GM18868 (cell line): ENCODE measurements around the gene SRP72.
A peak's percentile ranks its signal among the peaks of the same experiment; 100 is the strongest.
"Not testable (repeated sequence)": the region's sequence is repeated elsewhere in the genome, so short reads cannot be mapped to it uniquely, and the experiment has no call there.

Experiments
- ATAC-seq: cut with Tn5 transposase; IDR thresholded peaks from one replicate; pipeline ENCODE4 v1.9.1; 2021; ENCODE audit warnings: mild to moderate bottlenecking, moderate library complexity; ENCODE audit not compliant: unreplicated experiment

The SRP72 gene

GRCh38 chr4:56465599-56466295, 1.7 kb upstream of the SRP72 start:
- ATAC-seq, result no peak

- ATAC-seq, result not testable (repeated sequence)
These were observed 1.1 kb upstream of the SRP72 start for GRCh38 chr4:56466296-56466761.

- no peak for ATAC-seq
These were observed 520 bp upstream of the SRP72 start for GRCh38 chr4:56466910-56467283.

GRCh38 chr4:56468097-56468422, 643 bp downstream of the SRP72 start:
- ATAC-seq, result peak; percentile 47

- no peak for ATAC-seq
These were observed 2.2 kb downstream of the SRP72 start for GRCh38 chr4:56469489-56470210.

- peak; percentile 91 for ATAC-seq
These were observed 8.5 kb downstream of the SRP72 start for GRCh38 chr4:56475917-56476316.

- ATAC-seq, result no peak
These were observed 9.8 kb downstream of the SRP72 start for GRCh38 chr4:56477192-56477702.

GRCh38 chr4:56480691-56481090, 13.3 kb downstream of the SRP72 start:
- ATAC-seq, result no peak

GRCh38 chr4:56496241-56496640, 28.8 kb downstream of the SRP72 start:
- no peak for ATAC-seq

- ATAC-seq, result peak; percentile 80
These were observed 38.1 kb downstream of the SRP72 start, which contains the start of gene ARL9 for GRCh38 chr4:56505269-56506130. TSS of gene ARL9 (plus strand) at chr4:56505791. CDS start at chr4:56505863, 72 bp downstream.

- no peak for ATAC-seq
These were observed 43.7 kb downstream of the SRP72 start for GRCh38 chr4:56511098-56511497.

- no peak for ATAC-seq
These were observed 44.7 kb downstream of the SRP72 start for GRCh38 chr4:56512166-56512565.

GRCh38 chr4:56513517-56513916, 46.1 kb downstream of the SRP72 start:
- no peak for ATAC-seq

- peak; percentile 98 for ATAC-seq
These were observed 63.1 kb downstream of the SRP72 start for GRCh38 chr4:56530269-56531148.

GRCh38 chr4:56531149-56531770, 63.8 kb downstream of the SRP72 start:
- no peak for ATAC-seq

GRCh38 chr4:56531823-56532222, 64.4 kb downstream of the SRP72 start:
- no peak for ATAC-seq

GRCh38 chr4:56532239-56532638, 64.8 kb downstream of the SRP72 start:
- no peak for ATAC-seq

GRCh38 chr4:56535915-56536314, 68.5 kb downstream of the SRP72 start:
- ATAC-seq, result no peak

GRCh38 chr4:56537147-56537546, 69.7 kb downstream of the SRP72 start:
- ATAC-seq, result no peak

GRCh38 chr4:56540826-56541225, 73.4 kb downstream of the SRP72 start:
- no peak for ATAC-seq
